IMR-90 (cell line): ENCODE measurements around the gene PAFAH1B1. TPM values are rescaled to one million over a fixed set of nuclear protein-coding genes. Genes with fewer than 3 reads are reported as not detected.

Experiments
- ATAC-seq: fragments of 200-7000 bp; cut with Tn5 transposase; 2 replicates; pipeline ENCODE4 v1.9.1; 2020; ENCODE audit warnings: low read depth, mild to moderate bottlenecking, moderate library complexity
- BruUV-seq: library from RNA; stranded (reverse); fragments of 400-500 nt; replicated peaks from 2 replicates; lab custom pipeline; 2021; lab: Mats Ljungman, UMichigan
- CTCF ChIA-PET: fragments of 300-600 bp; formaldehyde crosslinking; extraction: SDS; loops from one replicate; lab custom pipeline; 2021; ENCODE audit warnings: antibody characterized with exemption; lab: Yijun Ruan, JAX
- POLR2A ChIA-PET: fragments of 300-600 bp; sonication (Branson Sonifier 250); formaldehyde crosslinking; loops from one replicate; lab custom pipeline; 2022; ENCODE audit warnings: antibody characterized with exemption; ENCODE audit not compliant: unreplicated experiment; lab: Charles Lee
- DNase-seq: peaks from one replicate; pipeline ENCODE4 v3.0.0; 2013
- H2AFZ ChIP-seq: replicated peaks from 2 replicates; pipeline ENCODE3; 2013; ENCODE audit warnings: low read length, mild to moderate bottlenecking; ENCODE audit not compliant: poor library complexity
- H2AK5ac ChIP-seq: 2 replicates; pipeline ENCODE4 v1.6.1; 2013; ENCODE audit warnings: low read depth, low read length, inconsistent platforms
- H2AK9ac ChIP-seq: replicated peaks from 2 replicates; pipeline ENCODE3; 2013; ENCODE audit warnings: mild to moderate bottlenecking, low read depth, low read length, moderate library complexity; ENCODE audit not compliant: poor library complexity
- H2BK120ac ChIP-seq: 2 replicates; pipeline ENCODE4 v1.6.1; 2013; ENCODE audit warnings: low read depth, low read length, inconsistent platforms
- H2BK15ac ChIP-seq: 3 replicates; pipeline ENCODE4 v1.6.1; 2013; ENCODE audit warnings: low read depth, low read length, inconsistent platforms
- H2BK20ac ChIP-seq: 2 replicates; pipeline ENCODE4 v1.6.1; 2013; ENCODE audit warnings: low read depth, mild to moderate bottlenecking, inconsistent platforms, low read length, moderate library complexity
- H2BK5ac ChIP-seq: 2 replicates; pipeline ENCODE4 v1.6.1; 2013; ENCODE audit warnings: mild to moderate bottlenecking, low read depth, low read length, inconsistent platforms; ENCODE audit not compliant: poor library complexity, severe bottlenecking
- H3K14ac ChIP-seq: replicated peaks from 2 replicates; pipeline ENCODE4 v1.6.1; 2013; ENCODE audit warnings: low read depth, low read length, inconsistent platforms
- H3K18ac ChIP-seq: 2 replicates; pipeline ENCODE4 v1.6.1; 2013; ENCODE audit warnings: low read depth, low read length, control low read depth
- H3K23ac ChIP-seq: 2 replicates; pipeline ENCODE4 v1.6.1; 2013; ENCODE audit warnings: low read depth, low read length, inconsistent platforms
- H3K27ac ChIP-seq: 2 replicates; pipeline ENCODE4 v1.5.1; 2013; ENCODE audit warnings: mild to moderate bottlenecking, control low read depth, low read length; ENCODE audit not compliant: insufficient read depth
- H3K27me3 ChIP-seq: 2 replicates; pipeline ENCODE4 v1.6.1; 2013; ENCODE audit warnings: low read length; ENCODE audit not compliant: control insufficient read depth, insufficient read depth
- H3K36me3 ChIP-seq: 2 replicates; pipeline ENCODE4 v1.6.1; 2013; ENCODE audit warnings: low read length, mixed read lengths; ENCODE audit not compliant: control insufficient read depth, insufficient read depth
- H3K4ac ChIP-seq: 2 replicates; pipeline ENCODE4 v1.6.1; 2013; ENCODE audit warnings: low read depth, low read length, inconsistent platforms
- H3K4me1 ChIP-seq: 2 replicates; pipeline ENCODE4 v1.6.1; 2013; ENCODE audit warnings: low read length, mixed read lengths; ENCODE audit not compliant: control insufficient read depth, insufficient read depth
- H3K4me2 ChIP-seq: 2 replicates; pipeline ENCODE4 v1.6.1; 2013; ENCODE audit warnings: low read depth, mild to moderate bottlenecking, control low read depth, low read length, moderate library complexity
- H3K4me3 ChIP-seq: 2 replicates; pipeline ENCODE4 v1.5.1; 2013; ENCODE audit warnings: low read depth, mild to moderate bottlenecking, control low read depth, low read length, moderate library complexity; ENCODE audit not compliant: insufficient read depth
- H3K56ac ChIP-seq: 2 replicates; pipeline ENCODE4 v1.6.1; 2013; ENCODE audit warnings: low read length, inconsistent platforms; ENCODE audit not compliant: insufficient read depth; ENCODE audit errors: extremely low read depth
- H3K79me1 ChIP-seq, 2 experiments: 2 replicates each; pipeline ENCODE4 v1.6.1; 2013; ENCODE audit warnings: low read length in 2 of 2, inconsistent platforms in 1 of 2, low read depth in 1 of 2
- H3K9ac ChIP-seq: 2 replicates; pipeline ENCODE4 v1.6.1; 2013; ENCODE audit warnings: low read depth, low read length, control low read depth
- H3K9me1 ChIP-seq: 2 replicates; pipeline ENCODE4 v1.6.1; 2013; ENCODE audit warnings: low read length, inconsistent platforms; ENCODE audit not compliant: insufficient read depth
- H3K9me3 ChIP-seq: 2 replicates; pipeline ENCODE4 v1.6.1; 2013; ENCODE audit warnings: low read length; ENCODE audit not compliant: control insufficient read depth, insufficient read depth
- H4K20me1 ChIP-seq: 2 replicates; pipeline ENCODE4 v1.6.1; 2013; ENCODE audit warnings: low read length, inconsistent platforms; ENCODE audit not compliant: insufficient read depth
- H4K5ac ChIP-seq: 2 replicates; pipeline ENCODE4 v1.6.1; 2013; ENCODE audit warnings: mild to moderate bottlenecking, low read depth, low read length, control low read depth
- H4K8ac ChIP-seq, 2 experiments: 2 replicates each; pipeline ENCODE4 v1.6.1; 2013; ENCODE audit warnings: low read depth in 2 of 2, low read length in 2 of 2, control low read depth in 1 of 2, inconsistent platforms in 1 of 2
- H4K91ac ChIP-seq: 2 replicates; pipeline ENCODE4 v1.6.1; 2013; ENCODE audit warnings: low read depth, low read length, inconsistent platforms; ENCODE audit not compliant: insufficient read depth
- BHLHE40 ChIP-seq: fragments of 150-350 bp; IDR thresholded peaks from 2 replicates; pipeline ENCODE4 v1.6.1; 2016; ENCODE audit warnings: mild to moderate bottlenecking, low read depth, low read length
- CHD1 ChIP-seq: IDR thresholded peaks from 2 replicates; pipeline ENCODE4 v1.6.1; 2012; ENCODE audit warnings: low read depth, low read length, improper control_type of control experiment
- CTCF ChIP-seq: conservative IDR thresholded peaks from 2 replicates; pipeline ENCODE4 v1.5.1; 2012; ENCODE audit warnings: mild to moderate bottlenecking, low read depth, low read length, improper control_type of control experiment
- ELK1 ChIP-seq: fragments of 150-350 bp; IDR thresholded peaks from 2 replicates; pipeline ENCODE4 v1.6.1; 2016; ENCODE audit warnings: low read depth, mild to moderate bottlenecking, low read length, moderate library complexity, borderline replicate concordance
- FOS ChIP-seq: fragments of 150-350 bp; IDR thresholded peaks from 2 replicates; pipeline ENCODE4 v1.6.1; 2016; ENCODE audit warnings: low read depth, low read length
- MAFK ChIP-seq: IDR thresholded peaks from 2 replicates; pipeline ENCODE4 v1.6.1; 2012; ENCODE audit warnings: low read depth, low read length, improper control_type of control experiment
- MAZ ChIP-seq: IDR thresholded peaks from 2 replicates; pipeline ENCODE4 v1.6.1; 2012; ENCODE audit warnings: low read depth, mild to moderate bottlenecking, low read length, improper control_type of control experiment, moderate library complexity, borderline replicate concordance
- MXI1 ChIP-seq: IDR thresholded peaks from 2 replicates; pipeline ENCODE4 v1.6.1; 2012; ENCODE audit warnings: low read depth, mild to moderate bottlenecking, low read length, moderate library complexity, borderline replicate concordance
- NFE2L2 ChIP-seq: fragments of 150-350 bp; IDR thresholded peaks from 2 replicates; pipeline ENCODE4 v1.6.1; 2016; ENCODE audit warnings: low read depth, mild to moderate bottlenecking, low read length
- POLR2A ChIP-seq: IDR thresholded peaks from 2 replicates; pipeline ENCODE4 v1.6.1; 2012; ENCODE audit warnings: mild to moderate bottlenecking, low read depth, low read length
- RAD21 ChIP-seq: IDR thresholded peaks from 2 replicates; pipeline ENCODE4 v1.6.1; 2012; ENCODE audit warnings: low read length, improper control_type of control experiment
- RCOR1 ChIP-seq: IDR thresholded peaks from 2 replicates; pipeline ENCODE4 v1.6.1; 2012; ENCODE audit warnings: mild to moderate bottlenecking, low read length, improper control_type of control experiment; ENCODE audit not compliant: insufficient replicate concordance
- RFX5 ChIP-seq: IDR thresholded peaks from 2 replicates; pipeline ENCODE4 v1.8.0; 2012; ENCODE audit warnings: low read depth, mild to moderate bottlenecking, low read length, moderate library complexity
- SMC3 ChIP-seq: fragments of 150-350 bp; IDR thresholded peaks from 2 replicates; pipeline ENCODE4 v1.6.1; 2016; ENCODE audit warnings: low read depth, mild to moderate bottlenecking, antibody characterized with exemption, low read length, moderate library complexity
- USF2 ChIP-seq: fragments of 150-350 bp; IDR thresholded peaks from 2 replicates; pipeline ENCODE4 v1.6.1; 2017; ENCODE audit warnings: mild to moderate bottlenecking, antibody characterized with exemption, low read length, low read depth
- WGBS, 2 experiments: methylation state at CpG; one replicate each; pipeline versions ENCODE4 v1.1.5 to v1.1.7; 2013; ENCODE audit warnings: missing lambda C conversion rate in 2 of 2; ENCODE audit not compliant: insufficient read length in 1 of 2; ENCODE audit errors: extremely low coverage in 2 of 2; 5-methylcytosine and 5-hydroxymethylcytosine counted together
- dilution Hi-C: fragments of 300-500 bp; cut with HindIII; formaldehyde crosslinking; loops from one replicate; pipeline ENCODE4 v1.14.3; 2018; ENCODE audit warnings: low sequenced_read_pairs; ENCODE audit not compliant: unreplicated experiment
- in situ Hi-C: fragments of 300-500 bp; cut with MboI; formaldehyde crosslinking; loops from 3 replicates; pipeline ENCODE4 v1.14.3; 2019; ENCODE audit warnings: low sequenced_read_pairs, inconsistent platforms, mixed read lengths
- intact Hi-C: fragments of 100-400 bp; cut with micrococcal nuclease; formaldehyde crosslinking; loops from 2 replicates; pipeline ENCODE4 v1.10.0; 2022
- polyA plus RNA-seq, 3 experiments: library from polyadenylated mRNA; depleted of rRNA; stranded (reverse); fragments of >200 nt; gene quantifications; 2 replicates each; pipeline ENCODE4 v1.2.3, GENCODE V29; 2012; ENCODE audit warnings: low replicate concordance in 1 of 3
- total RNA-seq: library from RNA; depleted of rRNA; stranded (reverse); fragments of >200 nt; gene quantifications from 2 replicates; pipeline ENCODE4 v1.2.3, GENCODE V29; 2012

Gene PAFAH1B1
- total and polyA plus RNA-seq, 2 of the 4 experiments (the other 2 are of a cell fraction) = 64.5 to 127 TPM

- Histone ChIP-seq H3K56ac (no peak overlapping the region), H4K5ac (no peak overlapping the region), H3K4ac (no peak overlapping the region), H3K79me1 (peaks cover 8 to 35% of the 10 kb centered on the region in 2 experiments), H4K20me1 (peaks cover 34% of the 10 kb centered on the region), H3K27me3 (no peaks in the 10 kb centered on the region), H2AK9ac (no peak overlapping the region), H2BK5ac (no peak overlapping the region), H3K18ac (no peak overlapping the region), H2AK5ac (no peak overlapping the region), H3K27ac (no peak overlapping the region), H2BK120ac (no peak overlapping the region), H3K4me2 (no peak overlapping the region), H3K4me3 (no peak overlapping the region), H3K9me3 (no peaks in the 10 kb centered on the region), H4K8ac (no peak overlapping the region), H2BK20ac (no peak overlapping the region), H3K9ac (no peak overlapping the region), H2BK15ac (no peak overlapping the region), H3K9me1 (peaks cover 4% of the 10 kb centered on the region; the same call in 1 of the 2 replicates), H3K14ac (no peak overlapping the region), H3K36me3 (peaks cover 54% of the 10 kb centered on the region), H3K23ac (no peak overlapping the region), H4K91ac (no peak overlapping the region), H2AFZ (no peak overlapping the region), H3K4me1 (peaks cover 13% of the 10 kb centered on the region)
- intact Hi-C loops (no loop called here), dilution Hi-C loops (no loop called here), in situ Hi-C loops (no loop called here)
- ATAC-seq = no peak
- BruUV-seq = no TSS peak
- ChIA-PET CTCF (no interaction called here), POLR2A (no interaction called here)
- 94% methylated on average over 16 of the region's 41 CpGs; no CpG with 5 or more reads in 1 of the 2 experiments for WGBS, 2 experiments
- no peak for DNase-seq
- TF ChIP-seq NFE2L2 = no peak
- no peak for TF ChIP-seq FOS
- no peak for TF ChIP-seq SMC3
- no peak for TF ChIP-seq RCOR1
- no peak for TF ChIP-seq POLR2A
- TF ChIP-seq USF2 = no peak
- no peak for TF ChIP-seq CTCF
- TF ChIP-seq RFX5 = no peak
- no peak for TF ChIP-seq MXI1
- TF ChIP-seq RAD21 = no peak
- no peak for TF ChIP-seq ELK1
- no peak for TF ChIP-seq CHD1
- TF ChIP-seq BHLHE40 = no peak
- TF ChIP-seq MAFK = no peak
- no peak for TF ChIP-seq MAZ
Observed at GRCh38 chr17:2701161-2701995, 107.9 kb downstream of the PAFAH1B1 start.
